NCI-H1417 (cell line): ENCODE results near the gene TARS3.

Source experiments
- DNase-seq, 3 experiments: peaks; one replicate each; lab custom pipeline; 2025; lab: John Stamatoyannopoulos, UW

Gene TARS3

DNA sequence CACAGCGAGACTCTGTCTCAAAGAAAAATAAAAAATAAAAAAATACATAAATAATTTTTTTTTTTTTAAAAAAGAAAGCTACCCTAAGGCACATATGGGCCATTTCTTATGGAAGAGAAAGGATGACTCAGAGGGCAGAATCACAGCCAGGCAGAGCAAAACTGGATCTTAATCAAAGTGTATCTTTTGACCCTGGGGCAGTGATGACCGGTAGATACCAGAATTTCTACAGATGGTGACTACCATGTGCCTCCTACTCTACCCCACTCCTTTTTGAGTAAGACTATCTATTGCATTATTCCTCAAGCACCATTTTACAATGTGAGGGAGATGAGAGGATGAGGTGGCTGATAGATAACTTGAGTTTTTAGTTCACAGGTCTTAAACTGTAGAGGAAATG is 26.0 kb downstream of the TARS3 start:
- DNase-seq = no peak

DNA sequence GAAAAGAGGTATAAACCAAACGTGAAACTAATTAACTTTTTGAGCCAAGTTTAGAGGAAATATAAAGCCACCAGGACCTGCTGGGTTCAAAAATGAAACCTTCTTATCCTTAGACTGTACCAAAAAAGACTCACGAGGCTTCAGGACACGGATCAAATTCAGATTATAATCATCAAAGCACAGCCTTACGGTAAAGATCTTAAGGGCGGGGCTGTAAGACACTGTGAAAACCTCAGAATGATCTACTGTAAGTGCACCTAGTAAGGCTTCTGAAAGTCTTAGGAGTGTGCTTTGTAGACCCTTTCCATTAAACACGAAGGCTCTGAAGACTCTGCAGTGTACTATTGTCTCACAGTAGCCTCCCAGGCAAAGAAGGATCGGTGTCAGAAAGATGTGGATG is 26.8 kb downstream of the TARS3 start:
- DNase-seq = no peak

DNA sequence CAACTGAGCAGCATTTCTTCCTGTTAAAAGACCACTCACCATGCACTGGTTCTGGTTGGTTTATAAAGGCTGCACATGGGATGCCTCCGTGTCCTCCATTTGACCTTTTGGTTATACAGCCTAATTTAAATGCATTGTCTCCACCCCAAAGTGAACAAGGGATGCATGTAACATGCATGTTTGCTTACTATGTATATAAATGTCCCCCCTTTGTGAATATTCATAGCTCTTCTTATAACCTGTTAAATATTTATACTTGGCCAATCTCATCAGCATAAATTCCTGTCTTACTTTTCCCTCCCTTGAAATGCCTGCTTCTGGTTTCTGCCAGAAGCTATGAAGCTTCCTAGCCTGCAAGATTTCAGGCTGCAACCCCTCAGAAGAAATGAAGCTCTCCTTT is 27.4 kb downstream of the TARS3 start:
- DNase-seq = no peak

DNA sequence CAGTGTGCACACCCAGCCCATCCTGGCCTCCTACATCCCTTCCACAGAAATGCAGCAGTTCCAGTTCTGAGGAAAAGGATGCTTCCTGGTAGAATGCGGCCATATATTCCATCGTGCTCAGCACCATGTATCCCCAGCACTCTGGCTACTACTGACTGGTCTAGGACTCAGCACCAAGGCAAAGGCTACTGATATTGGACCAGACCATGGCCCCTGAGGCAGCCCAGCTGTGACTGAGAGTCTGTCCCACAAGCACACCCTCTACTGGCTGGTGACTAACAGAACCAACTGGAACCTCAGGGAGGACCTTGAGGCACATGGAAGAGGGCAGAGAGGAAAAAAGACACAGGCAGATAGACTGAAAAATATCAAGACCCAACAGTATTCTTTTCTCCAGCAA is 30.0 kb downstream of the TARS3 start:
- DNase-seq = no peak

DNA sequence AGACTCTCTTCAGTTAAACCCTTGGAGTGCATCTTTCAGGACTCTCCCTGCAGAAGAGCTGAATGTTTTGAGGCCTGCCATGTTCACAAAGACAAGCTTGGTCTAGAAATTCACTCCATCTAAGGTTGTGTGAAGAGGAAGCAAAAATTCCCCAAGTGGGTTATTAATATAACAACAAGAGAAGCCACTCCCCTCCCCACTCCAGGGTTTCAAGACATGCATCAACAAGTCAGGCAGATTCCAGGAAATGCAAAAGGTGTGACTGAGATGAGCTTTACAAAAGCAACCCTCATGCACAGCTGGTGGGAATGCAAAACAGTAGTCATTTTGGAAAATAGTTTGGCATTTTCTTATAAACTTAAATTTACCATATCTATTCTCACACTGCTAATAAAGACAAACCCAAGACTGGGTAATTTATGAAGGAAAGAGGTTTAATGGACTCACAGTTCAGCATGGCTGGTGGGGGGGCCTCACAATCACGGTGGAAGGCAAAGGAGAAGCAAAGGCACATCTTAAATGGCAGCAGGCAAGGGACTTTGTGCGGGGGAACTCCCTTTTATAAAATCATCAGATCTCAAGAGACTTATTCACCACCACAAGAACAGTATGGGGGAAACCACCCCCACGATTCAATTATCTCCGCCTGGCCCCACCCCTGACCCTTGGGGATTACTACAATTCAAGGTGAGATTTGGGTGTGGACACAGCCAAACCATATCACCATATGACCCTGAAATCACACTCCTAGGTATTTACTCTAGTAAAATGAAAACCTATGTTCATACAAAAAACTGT is 31.3 kb downstream of the TARS3 start:
- DNase-seq = peak in 1 of 3 experiments; percentile 41

DNA sequence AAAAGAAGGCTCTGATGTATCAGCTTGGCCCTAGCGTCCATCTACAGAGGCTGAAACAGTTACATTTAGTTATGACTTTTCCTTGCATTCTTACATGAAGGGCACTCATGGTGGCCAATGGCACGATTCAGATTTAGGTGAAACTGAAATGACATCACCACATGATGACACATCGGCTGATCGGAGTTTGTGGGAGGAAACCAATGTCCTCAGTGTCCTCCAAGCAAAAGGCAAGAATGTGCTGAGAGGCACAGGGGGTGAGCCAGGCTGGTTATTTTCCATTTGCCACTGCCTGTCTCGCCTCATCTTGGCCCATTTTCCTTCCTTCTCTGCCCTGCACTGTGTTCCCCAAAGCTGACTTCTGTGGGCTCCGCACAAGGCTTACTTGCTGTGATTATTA is 34.4 kb downstream of the TARS3 start:
- no peak for DNase-seq

DNA sequence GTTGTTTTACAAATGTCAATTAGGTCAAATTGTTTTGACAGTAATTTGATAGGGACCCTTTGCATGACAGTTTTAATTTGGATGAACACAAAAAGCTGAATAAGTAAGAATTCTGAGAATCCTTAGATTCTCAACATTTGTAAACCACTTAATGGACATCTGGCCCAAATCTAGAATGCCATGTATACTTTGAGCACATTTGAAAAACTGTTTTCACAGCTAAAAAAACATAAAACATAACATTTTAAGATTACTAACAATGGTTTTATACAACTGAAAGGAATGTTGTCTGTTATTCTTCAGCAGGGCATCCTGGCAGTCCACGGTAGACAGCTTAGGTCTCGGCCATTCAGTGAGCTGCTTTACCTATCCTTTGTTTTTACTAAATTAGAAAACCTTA is 37.6 kb downstream of the TARS3 start:
- no peak for DNase-seq

DNA sequence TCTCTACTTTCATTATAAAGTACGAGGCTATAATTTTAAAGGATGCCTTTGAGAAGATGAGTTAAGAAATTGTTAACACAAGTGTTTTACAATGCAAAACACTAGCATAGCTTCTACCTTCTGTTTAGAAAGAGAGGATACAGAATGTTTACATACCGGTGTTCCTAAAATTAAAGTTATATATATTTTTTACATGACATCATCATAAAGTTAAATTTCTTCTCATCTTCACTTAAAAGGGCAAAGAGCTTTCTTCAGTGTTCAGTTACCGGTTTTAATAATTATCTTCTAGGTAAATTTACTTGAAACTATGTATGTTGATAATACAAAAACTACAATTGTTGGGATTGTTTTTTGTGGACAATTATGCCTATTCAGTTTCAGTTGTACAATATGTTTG is 39.4 kb downstream of the TARS3 start:
- DNase-seq = no peak

DNA sequence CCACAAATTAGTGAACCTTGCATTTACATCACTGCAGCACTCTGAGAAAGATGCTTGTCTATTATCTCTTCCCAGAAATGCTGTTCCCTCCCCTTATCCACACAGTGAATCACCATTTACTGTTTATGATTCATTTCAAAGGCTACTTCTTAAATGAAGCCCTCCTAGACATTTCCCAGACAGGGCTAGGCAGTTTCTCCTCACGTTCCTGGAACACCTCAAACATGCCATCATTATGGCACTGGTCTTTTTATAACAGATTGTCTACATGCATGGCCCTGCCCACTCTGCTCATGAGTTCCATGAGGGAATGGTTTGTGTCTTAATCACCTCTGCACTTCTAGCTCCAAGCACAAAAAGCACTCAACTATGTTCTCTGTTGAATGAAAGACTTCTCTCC is 39.9 kb downstream of the TARS3 start:
- no peak for DNase-seq

DNA sequence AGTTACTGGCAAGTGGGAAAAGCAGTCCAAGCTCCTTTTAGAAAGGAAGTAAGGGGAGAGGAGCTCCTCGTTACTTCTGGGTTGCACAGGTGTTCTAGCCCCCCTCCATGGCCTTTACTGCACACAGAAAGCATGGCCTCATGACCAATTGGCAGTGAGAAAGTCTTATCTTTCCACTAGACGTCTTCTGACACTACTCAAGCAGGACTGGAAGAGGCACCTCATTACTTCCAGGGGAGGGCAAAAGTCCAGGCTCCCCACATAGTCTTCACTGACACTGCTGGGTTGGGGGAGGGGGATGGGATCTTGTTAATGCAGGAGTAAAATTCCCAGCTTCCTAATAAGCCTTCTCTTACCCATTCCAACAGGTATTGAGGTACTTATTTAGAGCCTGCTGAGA is 44.5 kb downstream of the TARS3 start:
- no peak for DNase-seq

DNA sequence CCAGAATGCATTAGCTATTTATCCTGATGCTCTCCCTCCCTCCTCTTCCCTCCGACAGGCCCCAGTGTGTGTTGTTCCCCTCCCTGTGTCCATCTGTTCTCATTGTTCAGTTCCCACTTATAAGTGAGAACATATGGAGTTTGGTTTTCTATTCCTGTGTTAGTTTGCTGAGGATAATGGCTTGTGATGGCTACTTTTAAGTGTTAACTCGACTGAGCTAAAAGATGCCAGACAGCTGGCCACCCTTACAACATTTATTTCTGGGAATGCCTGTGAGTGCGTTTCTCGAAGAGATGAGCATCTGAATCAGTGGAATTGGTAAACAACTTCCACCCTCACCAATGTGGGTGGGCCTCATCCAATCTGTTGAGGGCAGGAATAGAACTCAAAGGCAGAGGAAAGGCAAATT is 47.3 kb downstream of the TARS3 start:
- no peak for DNase-seq

DNA sequence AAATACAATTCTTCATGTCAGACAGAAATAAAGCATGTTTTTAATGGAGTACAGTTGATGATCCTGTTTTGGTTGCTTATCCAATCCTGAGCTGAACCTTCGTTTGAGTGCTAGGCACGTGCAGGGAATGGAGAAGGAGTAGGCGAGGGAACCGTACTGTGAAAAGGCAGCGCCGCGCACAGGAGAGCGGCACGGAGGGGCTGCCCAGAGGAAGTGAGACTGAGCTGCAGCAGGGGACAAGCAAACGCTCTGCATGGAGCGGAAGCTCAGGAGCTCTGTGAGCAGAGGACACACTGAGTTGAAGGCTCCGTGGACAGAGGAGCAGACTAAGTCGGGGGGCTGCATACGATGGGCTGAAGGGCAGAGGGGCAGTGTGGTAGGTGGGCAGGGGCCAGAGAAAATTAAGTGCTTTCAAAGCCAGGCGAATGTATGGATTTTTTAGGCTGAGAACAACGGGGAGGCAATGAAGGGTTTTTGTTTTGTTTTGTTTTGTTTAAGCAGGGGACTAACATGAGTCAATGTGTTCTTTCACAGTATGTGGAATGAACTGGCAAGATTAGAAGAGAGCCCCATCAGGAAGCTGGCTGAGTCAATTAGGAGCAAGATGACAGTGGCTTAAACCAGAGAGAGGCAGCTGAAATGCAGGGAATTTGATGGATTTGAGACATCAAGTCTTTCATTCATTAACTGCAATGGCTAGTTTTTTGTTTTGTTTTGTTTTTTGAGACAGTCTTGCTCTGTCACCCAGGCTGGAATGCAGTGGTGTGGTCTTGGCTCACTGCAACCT is 48.3 kb downstream of the TARS3 start:
- DNase-seq = no peak

DNA sequence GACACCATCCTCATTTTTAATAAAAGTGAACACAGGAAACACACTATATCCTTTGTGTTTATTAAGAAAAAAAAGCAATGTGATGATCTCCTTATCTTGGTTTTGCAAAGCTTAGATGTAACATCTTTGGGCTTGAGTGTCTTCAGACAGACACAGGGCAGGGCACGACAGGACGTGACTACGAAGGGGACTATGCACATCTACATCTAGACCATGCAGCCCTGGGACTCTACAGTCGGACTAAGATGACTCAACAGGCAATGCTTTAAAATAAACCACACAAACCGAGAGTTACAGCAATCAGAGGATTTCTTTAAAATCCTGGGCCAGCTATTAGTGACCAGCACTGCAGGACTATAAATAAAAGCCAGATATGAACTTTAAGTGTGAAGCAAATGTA is 49.3 kb downstream of the TARS3 start:
- DNase-seq = no peak

DNA sequence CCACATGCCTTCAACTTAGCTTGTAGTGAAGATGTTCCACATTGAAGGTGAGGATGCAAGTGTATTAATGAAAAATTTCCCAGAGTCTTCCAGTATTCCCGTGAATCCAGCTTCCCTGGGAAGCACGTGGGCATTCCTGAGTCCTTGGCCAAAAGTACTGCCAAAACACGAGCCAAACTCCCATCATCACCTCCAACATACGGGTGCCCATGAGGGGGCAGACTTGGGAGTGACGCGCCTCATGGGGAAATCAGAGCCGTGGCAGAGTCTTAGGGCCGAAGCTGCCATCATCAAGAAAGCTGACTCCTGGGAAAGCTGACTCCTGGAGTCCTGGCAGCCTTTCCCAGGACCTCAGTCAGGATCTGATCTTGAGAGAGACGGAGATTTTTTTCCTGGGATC is 52.0 kb downstream of the TARS3 start:
- no peak for DNase-seq

DNA sequence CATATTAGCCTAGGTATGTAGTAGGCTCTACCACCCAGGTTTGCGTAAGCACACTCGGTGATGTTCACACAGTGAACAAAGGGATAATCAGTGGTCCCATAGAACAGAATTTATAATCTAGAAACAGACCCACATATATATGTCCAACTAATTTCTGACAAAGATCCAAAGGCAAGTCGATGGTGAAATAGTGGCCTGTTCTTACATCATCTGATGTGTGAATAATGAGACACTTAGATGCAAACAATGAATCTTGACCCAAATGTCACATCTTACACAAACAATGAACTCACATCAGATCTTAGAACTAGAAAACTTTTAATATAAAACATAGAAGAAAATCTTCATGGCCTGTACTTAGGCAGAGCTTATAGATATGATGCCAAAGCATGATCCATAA is 54.5 kb downstream of the TARS3 start:
- no peak for DNase-seq

DNA sequence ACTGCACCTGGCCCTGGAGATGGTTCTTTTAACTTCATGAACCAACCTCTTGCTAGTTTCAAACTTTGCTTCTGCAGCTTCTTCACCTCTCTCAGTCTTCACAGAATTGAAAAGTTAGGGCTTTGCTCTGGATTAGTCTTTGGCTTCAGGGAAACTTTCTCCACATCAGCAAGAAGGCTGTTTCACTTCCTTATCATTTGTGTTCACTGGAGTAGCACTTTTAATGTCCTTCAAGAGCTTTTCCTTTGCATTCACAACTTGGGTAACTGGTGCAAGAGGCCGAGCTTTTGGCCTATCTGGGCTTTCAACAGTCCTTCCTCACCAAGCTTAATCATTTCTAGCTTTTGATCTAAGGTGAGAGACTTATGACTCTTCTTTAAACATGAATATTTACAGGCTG is 56.4 kb downstream of the TARS3 start:
- DNase-seq = no peak

DNA sequence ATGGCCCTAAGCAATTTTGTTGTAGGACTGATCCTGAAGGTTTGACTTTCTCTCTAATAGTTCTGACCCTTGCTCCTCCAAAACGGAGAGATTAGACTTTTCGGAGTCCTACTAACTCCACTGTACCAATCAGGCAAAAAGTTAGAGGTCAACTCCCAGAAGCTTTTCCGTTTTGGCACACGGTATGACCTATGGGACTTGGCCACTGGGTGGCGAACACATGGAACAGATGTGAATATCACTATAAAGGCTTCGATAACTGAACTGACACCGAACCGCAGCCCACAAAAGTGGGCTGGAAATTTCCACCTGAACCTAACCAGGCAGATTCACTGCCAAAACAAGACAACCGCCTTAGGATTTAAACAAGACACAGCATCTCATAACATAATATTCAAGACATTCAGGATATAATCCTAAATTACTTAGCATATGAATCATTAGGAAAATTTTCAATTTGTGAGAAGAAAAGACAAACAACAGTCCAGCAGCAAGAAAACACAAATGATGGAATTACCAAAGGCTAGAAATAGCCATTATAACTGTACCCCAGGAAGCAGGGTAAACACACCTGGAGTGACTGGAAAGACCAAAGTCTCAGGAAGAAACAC is 59.9 kb downstream of the TARS3 start:
- DNase-seq = no peak

DNA sequence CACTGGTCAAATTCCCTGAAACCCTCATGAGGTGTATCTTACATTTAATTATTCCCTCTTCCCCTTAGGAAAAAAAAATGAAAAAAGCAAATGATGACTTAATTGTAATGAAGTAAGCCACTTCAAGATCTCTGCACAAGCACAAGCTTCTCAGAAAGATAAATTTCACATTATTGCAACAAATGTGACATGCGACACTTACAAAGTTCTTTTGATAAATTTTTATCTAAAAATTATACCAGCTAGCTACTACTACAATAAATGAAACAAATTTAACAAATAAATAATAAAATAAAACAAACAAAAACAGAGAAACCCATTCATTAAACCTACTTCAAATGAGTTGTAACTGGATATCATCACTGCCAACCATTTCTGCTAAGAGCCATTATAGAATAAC is 62.1 kb downstream of the TARS3 start:
- DNase-seq = no peak

DNA sequence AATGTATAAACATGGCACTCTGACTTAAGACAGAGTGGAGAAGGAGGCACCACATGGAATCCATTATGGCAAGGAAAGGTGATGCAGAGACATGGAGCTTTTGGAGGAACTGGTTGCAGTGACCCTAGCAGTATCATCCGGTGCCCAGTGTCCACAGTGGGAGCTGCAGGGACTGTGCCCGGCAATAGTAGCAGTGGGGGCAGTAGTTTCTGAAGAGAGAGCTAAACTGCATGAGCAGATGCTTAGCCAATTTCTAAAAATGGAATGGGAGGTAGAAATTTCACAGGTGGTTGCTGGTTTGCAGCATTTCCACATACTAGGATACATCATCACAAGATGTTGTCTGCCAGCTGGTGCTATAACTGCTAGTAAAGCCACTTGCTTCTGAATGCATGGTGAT is 64.3 kb downstream of the TARS3 start:
- DNase-seq = no peak

DNA sequence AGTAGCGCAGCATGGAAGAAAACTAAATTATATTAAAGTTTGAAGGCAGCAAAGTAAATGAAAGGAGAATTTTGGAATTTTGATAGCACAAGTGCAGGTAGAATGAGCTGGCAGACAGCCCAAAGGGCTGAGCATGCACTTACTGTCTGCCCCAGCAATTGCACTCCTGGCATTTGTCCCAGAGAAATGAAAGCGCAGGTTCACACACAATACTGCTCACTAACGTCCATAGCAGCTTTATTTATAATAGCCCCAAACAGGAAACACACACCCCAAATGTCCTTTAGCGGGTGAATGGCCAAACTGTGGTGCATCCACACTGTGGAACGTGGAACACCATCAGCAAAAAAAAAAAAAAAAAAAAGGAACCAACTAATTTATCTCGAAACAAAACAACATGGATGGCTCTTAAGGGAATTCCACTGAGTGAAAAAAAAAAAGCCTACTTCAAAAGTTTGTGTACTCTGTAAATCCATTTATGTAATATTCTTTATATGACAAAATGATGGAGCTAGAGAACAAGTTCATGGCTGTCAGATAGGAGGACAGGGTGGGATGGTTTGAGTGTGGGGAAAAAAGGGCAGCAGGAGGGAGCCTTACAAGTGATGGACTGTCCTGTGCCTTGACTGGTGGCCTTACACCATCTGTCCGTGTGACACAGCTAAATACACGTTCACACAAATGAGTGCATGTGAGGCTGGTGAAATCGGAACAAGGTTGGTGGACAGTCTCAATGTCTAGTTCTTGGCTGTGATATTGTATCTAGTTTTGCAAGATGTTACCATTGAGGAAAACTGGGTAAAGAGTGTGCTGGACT is 66.1 kb downstream of the TARS3 start:
- peak in 2 of 3 experiments; percentile 26 to 43 for DNase-seq

DNA sequence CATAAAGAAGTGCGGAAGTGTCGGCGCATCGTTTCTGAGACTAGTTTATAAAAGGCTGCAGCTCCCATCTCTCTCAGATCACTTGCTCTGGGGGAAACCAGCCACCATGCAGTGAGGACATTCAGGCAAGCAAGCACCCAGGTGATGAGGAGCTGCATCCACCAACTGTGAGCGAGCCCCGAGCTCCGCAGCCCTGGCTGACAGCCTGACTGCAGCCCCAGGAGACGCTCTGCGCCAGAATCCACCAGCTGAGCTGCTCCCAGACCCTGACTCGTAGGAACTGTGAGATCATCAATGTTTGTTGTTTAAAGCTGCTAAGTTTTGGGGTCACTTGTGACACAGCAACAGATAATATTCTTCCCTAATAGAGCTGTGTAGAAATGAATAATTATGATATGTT is 67.1 kb downstream of the TARS3 start:
- no peak for DNase-seq

DNA sequence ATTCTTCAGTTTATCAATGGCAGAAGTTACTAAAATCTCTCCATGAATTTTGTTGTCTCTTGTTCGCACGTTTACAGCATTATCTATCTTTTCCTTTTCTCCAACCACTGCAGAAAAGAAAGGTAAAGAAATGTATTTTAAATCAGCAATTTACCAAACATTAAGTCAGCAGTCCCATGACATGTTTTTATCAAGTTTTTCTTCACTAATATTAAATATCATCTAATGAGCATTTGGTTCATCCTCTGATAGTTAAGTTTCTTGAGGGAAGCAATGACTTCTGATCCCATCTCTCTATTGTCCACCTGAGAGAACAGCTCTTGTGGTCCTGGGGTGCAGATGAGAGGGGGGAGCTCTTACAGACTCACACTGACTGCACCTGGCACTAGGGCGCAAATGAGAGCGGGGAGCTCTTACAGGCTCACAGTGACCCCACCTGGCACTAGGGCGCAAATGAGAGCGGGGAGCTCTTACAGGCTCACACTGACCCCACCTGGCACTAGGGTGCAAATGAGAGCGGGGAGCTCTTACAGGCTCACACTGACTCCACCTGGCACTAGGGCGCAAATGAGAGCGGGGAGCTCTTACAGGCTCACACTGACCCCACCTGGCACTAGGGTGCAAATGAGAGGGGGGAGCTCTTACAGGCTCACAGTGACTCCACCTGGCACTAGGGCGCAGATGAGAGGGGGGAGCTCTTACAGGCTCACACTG is 69.5 kb downstream of the TARS3 start:
- peak in 1 of 3 experiments; percentile 38 for DNase-seq
